ENCODE results near the gene CAMK1D. TPM values are rescaled to one million over a fixed set of nuclear protein-coding genes. Genes with fewer than 3 reads are reported as not detected.

Gene CAMK1D
- total and polyA plus RNA-seq, 2 of the 4 experiments (the other 2 are of a cell fraction) = 5.0 to 5.3 TPM

DNA sequence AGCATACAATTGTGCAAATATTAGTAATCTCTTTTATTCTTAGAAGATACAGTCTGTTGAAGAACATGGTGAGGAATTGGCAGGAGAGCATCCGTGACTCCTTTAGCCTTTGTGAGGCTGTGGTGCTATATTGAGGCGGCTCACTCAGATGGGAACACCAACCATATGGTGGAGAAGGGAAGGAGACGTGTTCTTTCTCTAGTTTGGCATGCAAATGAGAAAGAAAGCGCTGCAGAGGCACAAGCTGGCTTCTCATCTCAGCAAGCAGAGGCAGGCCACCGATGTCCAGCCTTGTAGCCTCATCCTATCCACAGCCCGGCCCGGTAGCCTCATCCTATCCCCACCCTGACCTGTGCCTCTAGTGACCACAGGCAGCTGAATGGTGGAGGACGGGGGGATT, 288.3 kb downstream of the CAMK1D start:
- BruUV-seq (replicated peaks) = no TSS peak
- in situ Hi-C loops (cut with MboI; ENCODE audit: low sequenced_read_pairs) = no loop called here

More for the DNA sequence above, 288.3 kb downstream of the CAMK1D start:
- ChIA-PET CTCF (interaction anchor here (0.9 kb wide), 1 partner anchor 18 kb away, joined by 3 read pairs; no protein-coding TSS in a partner anchor), POLR2A (ENCODE audit: unreplicated experiment) (no interaction called here)
- Histone ChIP-seq H3K4me1 (ENCODE audit: control insufficient read depth, insufficient read depth, low read length) (peaks cover 6% of the 10 kb centered on the region; the same call in 1 of the 2 replicates), H3K4me2 (ENCODE audit: low read depth, low read length) (no peak overlapping the region), H2BK120ac (ENCODE audit: low read depth, low read length) (no peak overlapping the region), H3K9me3 (ENCODE audit: control insufficient read depth, insufficient read depth, low read length) (no peaks in the 10 kb centered on the region), H3K9ac (ENCODE audit: low read depth, low read length) (no peak overlapping the region), H3K18ac (ENCODE audit: low read depth, low read length) (no peak overlapping the region), H2AFZ (replicated peaks; ENCODE audit: low read length, poor library complexity) (no peak overlapping the region), H3K23ac (ENCODE audit: low read depth, low read length) (no peak overlapping the region), H3K27ac (ENCODE audit: insufficient read depth, low read length) (no peak overlapping the region), H3K14ac (replicated peaks; ENCODE audit: low read depth, low read length) (no peak overlapping the region), H4K20me1 (ENCODE audit: insufficient read depth, low read length) (no peaks in the 10 kb centered on the region), H2BK20ac (ENCODE audit: low read depth, low read length) (no peak overlapping the region), H4K8ac (ENCODE audit: low read depth in 2 of 2, low read length in 2 of 2) (no peak overlapping the region), H3K36me3 (ENCODE audit: control insufficient read depth, insufficient read depth, low read length) (no peaks in the 10 kb centered on the region), H4K5ac (ENCODE audit: low read depth, low read length) (no peak overlapping the region), H2AK5ac (ENCODE audit: low read depth, low read length) (no peak overlapping the region), H2AK9ac (replicated peaks; ENCODE audit: low read depth, low read length, poor library complexity) (no peak overlapping the region), H3K79me1 (ENCODE audit: low read depth in 1 of 2, low read length in 2 of 2) (no peaks in the 10 kb centered on the region), H3K4ac (ENCODE audit: low read depth, low read length) (no peak overlapping the region), H3K27me3 (ENCODE audit: control insufficient read depth, insufficient read depth, low read length) (no peaks in the 10 kb centered on the region), H3K56ac (ENCODE audit: extremely low read depth, insufficient read depth, low read length) (no peak overlapping the region), H2BK15ac (ENCODE audit: low read depth, low read length) (no peak overlapping the region), H3K9me1 (ENCODE audit: insufficient read depth, low read length) (no peaks in the 10 kb centered on the region), H4K91ac (ENCODE audit: insufficient read depth, low read depth, low read length) (no peak overlapping the region), H2BK5ac (ENCODE audit: low read depth, low read length, poor library complexity, severe bottlenecking) (no peak overlapping the region), H3K4me3 (ENCODE audit: insufficient read depth, low read depth, low read length) (no peak overlapping the region)
- no peak for TF ChIP-seq RCOR1 (IDR thresholded peaks at IDR 0.05; ENCODE audit: insufficient replicate concordance, low read length)
- TF ChIP-seq CHD1 (IDR thresholded peaks at IDR 0.05; ENCODE audit: low read depth, low read length) = no peak
- TF ChIP-seq, protein P1, sequence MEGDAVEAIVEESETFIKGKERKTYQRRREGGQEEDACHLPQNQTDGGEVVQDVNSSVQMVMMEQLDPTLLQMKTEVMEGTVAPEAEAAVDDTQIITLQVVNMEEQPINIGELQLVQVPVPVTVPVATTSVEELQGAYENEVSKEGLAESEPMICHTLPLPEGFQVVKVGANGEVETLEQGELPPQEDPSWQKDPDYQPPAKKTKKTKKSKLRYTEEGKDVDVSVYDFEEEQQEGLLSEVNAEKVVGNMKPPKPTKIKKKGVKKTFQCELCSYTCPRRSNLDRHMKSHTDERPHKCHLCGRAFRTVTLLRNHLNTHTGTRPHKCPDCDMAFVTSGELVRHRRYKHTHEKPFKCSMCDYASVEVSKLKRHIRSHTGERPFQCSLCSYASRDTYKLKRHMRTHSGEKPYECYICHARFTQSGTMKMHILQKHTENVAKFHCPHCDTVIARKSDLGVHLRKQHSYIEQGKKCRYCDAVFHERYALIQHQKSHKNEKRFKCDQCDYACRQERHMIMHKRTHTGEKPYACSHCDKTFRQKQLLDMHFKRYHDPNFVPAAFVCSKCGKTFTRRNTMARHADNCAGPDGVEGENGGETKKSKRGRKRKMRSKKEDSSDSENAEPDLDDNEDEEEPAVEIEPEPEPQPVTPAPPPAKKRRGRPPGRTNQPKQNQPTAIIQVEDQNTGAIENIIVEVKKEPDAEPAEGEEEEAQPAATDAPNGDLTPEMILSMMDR (conservative IDR thresholded peaks at IDR 0.05; ENCODE audit: low read depth, low read length) = no peak
- no peak for TF ChIP-seq BHLHE40 (IDR thresholded peaks at IDR 0.05; ENCODE audit: low read depth, low read length)
- TF ChIP-seq POLR2A (IDR thresholded peaks at IDR 0.05; ENCODE audit: low read depth, low read length) = no peak
- TF ChIP-seq SMC3 (IDR thresholded peaks at IDR 0.05; ENCODE audit: low read depth, low read length) = no peak
- WGBS, 2 experiments (ENCODE audit: extremely low coverage in 2 of 2, insufficient read length in 1 of 2) = 100% methylated on average over 1 of the region's 8 CpGs; no CpG with 5 or more reads in 1 of the 2 experiments
- ATAC-seq (ENCODE audit: low read depth) (no peak), DNase-seq (no peak)
- dilution Hi-C loops (cut with HindIII; ENCODE audit: low sequenced_read_pairs, unreplicated experiment) (no loop called here), intact Hi-C loops (cut with micrococcal nuclease) (no loop called here)

Measured in IMR-90 (cell line).